ENCODE data around the gene NKIRAS2.

The NKIRAS2 gene

DNA sequence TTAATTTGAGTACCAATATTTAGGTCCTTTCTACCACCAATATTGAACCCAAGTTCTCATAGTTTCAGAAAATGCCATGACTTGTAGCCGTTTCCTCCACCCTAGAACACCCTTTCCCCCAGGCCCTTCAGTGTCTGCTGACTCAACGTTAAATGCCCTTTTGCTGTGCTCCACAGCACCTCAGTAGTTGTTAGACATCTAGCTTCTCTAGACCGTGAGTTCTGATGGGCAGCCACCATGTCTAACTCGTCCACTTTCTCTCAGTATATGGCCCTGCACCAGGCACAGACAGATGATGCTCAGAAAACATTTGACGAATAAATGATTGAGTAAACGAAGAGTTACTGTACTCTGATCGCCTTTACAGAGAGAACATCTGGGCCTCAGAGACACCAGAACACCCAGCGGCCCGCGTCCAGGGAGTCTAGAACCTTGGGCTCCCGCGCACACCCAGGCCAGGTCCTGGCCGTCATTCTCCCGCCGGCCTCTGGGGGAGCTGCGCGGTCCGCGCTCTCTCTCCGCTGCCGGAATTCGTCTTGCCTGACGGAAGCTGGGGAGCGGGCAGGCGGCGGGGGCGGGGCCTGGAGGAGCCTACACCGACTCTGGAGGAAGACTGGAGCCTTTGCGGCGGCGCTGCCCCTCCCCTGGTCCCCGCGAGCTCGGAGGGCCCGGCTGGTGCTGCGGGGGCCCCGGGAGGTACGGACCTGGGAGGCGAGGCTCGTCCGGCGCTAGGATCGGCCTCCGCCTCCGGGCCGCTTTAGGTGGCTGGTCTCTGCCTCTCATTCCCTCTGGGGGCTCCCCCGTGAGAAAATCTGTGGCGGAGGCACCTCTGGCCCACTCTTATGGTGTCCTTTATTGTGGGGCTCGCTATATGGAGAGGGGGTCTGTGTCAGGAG, at the start of gene NKIRAS2:
NKIRAS2 (plus strand) TSS at position 582 of the 896 bp plus-strand sequence. CDS start 1,488 bp downstream, outside the sequence.
- peak; percentile 87 to 91 (median 88) for DNase-seq

DNA sequence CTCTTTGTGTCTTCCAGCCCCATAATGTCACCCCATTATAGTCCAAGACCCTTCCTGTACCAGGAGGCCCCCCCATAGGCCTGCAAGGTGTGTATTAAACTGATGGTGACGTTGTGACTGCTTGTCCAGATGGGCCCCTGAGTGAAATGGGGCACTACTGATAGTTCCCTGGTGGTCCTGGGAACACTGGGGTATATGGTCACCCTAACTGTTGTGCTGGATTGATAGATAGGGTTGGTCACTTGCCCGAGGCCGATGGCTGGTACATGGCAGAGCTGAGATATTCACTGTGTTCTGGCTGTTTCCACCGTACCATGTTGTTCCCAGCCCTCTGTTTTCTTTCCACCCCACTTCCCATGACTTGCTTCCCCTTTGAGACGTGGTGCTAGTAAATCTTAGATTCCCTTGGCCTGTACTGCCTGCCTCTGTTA, 49.0 kb upstream of the NKIRAS2 start:
- no peak for DNase-seq

DNA sequence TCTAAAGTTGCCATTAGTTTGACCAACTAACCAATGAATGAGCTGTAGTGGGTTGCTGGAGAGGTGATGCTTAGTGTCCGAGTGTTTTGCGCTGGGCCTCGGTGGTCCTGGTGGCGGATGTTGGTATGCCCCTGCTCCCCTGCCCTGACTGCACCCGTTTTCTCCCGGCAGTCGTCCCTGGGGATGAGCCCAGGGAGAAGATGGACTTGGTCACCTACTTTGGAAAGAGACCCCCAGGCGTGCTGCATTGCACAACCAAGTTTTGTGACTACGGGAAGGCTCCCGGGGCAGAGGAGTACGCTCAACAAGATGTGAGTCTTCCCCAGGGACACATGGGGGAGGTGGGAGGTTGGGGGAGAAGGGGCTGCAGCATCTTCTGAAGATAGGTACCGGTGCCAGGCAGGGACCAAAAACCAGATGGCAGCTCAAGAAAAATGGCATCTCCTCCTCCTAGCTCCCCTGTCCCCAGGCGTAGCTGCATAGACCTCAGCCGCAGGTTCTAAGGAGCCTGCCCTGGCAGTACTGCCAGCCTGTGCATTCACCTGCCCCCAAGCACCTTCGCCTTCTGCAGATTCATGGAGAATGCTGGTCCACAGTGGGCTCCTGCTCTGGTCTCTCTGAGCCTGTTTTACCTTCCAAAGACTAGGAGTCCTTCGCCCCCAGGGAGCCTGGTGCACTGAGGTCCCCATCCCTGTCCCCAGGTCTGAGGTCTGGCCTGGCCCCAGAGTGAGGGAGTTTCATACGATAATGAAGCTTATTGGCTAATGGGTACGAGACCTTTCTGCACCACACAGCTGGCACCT, 48.0 kb upstream of the NKIRAS2 start:
- DNase-seq: no peak

DNA sequence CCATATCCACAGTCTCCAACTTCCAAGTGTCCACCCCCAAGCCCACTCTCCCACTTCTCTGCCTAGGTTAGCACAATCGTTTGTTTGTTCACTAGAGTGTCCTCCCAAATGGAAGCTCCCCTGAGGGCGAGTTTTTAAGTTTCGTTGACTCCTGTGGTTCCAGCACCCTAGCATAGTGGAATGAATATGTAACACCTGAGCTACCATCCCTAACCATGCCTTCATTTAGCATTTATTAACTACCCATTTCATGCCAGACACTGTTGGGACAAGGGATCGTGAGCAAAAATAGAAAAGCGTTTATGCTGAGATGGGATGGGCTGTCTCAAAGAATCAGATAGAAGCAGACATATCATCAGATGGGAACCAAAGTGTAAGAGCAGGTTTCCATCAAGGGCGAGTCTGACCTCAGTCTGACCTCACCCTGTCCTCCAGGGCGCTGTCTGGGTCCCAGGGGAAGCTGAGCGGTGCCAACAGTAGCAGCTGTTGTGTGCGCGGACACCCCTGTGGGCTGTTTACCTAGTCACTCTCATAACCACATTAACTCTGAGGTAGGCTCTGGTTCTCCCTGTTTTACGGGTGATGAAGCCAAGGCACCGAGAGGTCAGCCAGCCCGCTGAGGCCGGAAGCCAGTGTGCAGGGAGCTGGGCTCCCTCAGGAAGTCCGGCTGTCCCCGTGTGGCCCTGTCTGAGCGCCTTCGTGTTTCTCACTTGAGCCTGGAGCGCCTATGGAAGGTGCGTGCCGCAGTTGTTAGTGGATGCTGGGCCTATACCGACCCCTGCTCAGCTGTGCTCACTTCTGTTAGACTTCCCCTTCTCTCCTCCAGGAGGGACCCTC, 47.1 kb upstream of the NKIRAS2 start:
- DNase-seq: peak in 2 of 3 experiments; percentile 49 to 85

DNA sequence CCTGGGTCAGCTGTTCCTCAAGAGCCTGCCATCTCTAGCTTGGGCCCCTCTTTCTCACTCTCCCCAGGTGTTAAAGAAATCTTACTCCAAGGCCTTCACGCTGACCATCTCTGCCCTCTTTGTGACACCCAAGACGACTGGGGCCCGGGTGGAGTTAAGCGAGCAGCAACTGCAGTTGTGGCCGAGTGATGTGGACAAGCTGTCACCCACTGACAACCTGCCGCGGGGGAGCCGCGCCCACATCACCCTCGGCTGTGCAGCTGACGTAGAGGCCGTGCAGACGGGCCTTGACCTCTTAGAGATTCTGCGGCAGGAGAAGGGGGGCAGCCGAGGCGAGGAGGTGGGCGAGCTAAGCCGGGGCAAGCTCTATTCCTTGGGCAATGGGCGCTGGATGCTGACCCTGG, 46.5 kb upstream of the NKIRAS2 start:
- no peak for DNase-seq

DNA sequence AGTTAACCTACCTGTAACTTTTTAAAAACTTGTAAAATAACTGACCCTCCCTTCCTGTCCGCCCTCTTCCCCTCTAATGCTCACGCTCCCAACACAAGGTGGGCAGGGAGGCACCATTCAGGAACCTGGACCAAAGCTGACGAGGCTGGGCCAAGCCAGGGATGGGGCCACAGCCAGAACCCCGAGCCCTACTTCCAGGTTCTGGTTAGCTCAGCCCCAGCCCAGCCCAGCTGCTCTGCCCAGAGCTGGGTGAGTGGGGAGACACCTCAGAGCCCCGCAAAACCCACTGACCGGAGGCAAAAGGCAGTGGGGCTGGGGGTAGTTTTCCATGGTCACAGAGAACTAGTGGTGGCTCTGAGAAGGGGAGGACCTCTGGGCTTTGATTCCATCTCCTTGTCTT, 45.9 kb upstream of the NKIRAS2 start:
- no peak for DNase-seq

DNA sequence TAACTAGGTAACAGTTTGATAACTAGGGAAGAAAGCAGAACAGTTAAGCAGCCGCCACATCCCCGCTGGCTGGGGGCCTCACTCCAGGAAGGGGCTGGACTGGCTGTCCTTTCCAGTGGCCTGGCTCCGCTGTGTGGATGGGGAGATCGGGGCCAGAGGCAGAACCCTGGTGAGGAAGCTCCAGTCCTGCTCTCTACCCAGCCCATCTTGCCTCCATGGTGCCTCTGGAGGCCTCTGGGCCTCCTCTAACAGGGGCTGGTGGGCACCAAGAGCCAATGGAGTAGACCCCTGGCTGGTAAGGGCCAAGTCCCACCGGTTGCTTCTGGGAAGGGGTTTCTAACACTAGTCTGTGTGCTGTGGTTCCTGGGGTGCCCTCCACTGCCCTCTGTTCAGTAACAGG, 45.2 kb upstream of the NKIRAS2 start:
- no peak for DNase-seq

DNA sequence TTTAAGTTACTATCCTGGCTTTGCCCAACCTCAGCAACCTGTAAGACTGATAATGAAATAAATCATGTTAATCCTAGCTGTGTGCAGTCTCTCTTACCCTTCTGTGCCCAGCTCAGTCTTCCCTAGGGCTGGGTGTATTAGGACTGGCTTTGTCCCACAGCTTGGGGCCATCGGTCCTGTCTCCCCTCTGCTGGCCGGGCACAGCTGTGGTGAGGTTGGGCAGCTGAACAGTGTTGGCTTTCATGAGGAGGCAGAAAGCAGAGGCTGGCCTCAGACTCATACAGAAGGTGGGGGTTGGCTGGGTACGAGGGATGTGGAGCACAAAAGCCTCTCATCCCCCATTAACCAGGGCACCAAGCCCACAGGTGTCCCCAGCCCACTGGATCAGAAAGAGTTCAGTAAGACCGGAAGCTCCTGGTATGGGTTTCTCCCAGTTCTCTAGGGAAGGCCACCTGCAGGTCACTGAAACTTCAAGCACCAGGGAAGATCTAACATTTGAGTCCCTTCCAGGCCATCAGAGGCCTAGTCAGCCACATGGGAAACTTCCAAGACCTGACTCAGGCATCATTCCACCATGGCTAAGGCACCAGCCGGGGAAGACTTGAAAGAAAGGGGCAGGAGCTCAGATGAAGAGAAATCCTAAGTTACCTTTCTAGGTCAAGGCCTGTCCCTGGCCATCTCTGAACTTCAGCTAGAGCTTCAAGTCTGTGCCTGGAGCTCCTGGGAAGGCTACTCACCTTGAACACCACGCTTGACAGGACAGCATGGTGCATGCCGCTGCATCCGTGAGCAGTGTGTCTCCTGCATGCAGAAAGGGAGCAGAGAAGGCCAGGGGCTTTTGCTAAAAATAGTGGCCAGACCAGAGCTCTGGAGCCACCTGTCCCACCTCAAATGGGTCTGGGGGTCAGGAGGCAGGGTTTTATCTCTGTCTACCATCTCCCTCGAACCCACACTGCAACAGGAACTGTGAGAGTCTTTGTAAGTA, 44.5 kb upstream of the NKIRAS2 start:
- DNase-seq: no peak

DNA sequence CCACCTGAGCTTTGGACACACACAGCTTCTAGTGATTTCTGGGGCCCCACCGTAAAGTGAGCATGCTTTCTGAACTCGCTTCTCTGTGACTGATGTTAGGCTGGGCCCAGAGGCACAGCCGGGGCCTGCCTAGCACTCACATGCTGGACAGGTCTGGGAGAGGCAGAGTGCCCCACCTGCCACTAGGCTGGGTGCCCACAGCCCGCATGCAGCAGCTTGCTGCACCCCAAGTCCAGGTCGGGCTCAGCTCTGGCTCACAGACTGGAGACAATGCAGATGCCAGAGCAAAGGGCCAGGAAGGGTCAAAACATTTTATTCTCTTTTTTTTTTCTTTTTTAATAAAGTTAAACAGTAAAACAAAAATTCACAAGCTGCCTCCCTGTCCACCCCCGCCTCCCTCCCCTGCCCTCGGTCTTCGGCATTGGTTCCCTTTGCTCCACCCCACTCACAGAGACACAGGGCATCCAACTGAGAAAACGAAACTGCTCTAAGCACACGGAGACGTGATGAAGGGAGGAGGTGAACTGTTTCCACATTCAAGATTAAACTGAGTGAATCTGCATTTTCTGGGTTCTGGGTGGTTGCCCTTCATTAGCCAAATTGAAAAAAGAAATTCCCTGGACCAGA, 43.6 kb upstream of the NKIRAS2 start:
- no peak for DNase-seq

DNA sequence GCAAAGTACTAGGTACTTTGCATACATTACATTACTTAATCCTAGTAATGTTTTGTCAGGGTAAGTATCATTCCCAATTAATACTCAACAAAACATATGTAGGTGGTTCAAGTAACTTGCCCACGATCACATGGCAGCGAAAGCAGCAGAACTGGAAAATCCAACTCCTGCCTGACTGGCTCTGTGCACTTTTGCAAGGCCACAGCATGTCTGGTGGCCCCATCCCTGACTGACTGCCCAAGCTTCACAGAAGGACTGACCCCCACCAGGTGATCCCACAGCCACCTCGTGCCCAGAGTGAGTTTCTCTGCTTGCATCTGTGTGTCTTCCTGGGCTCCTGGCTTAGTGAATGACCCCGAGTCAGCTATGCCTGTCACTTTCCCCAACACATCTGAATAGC, 41.9 kb upstream of the NKIRAS2 start:
- DNase-seq: no peak

DNA sequence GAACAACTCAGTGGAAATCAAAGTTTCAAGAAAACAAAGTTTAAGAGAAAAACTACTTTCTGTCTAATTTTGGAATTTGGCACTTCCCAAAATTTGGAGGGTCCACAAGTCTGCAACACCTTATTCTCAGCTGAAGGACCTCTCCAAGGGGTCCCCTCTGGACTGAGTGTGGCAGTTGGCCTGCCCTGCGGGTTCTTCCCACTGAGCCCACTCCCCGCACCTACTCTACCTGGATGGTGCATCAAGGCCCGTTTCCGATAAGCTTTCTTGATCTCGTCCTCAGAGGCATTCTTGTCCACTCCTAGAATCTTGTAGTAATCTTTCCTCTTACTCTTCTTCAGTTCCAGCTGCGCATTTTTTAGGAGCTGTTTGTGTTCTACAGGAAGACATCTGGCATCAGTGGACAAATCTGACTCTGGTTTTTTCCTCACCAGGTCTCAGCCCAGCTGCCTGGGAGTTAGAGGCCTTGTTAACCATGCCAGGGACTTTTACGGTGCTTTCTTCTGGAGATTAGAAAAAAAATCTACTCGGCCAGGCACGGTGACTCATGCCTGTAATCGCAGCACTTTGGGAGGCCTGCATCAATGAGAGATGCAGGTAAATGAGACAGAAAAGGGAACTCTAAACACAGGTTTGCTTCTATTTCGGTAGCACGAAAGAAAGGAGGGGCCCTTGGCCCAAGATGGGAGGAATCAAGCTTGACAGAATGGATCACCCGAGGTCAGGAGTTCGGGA, 37.7 kb upstream of the NKIRAS2 start:
- DNase-seq: no peak

DNA sequence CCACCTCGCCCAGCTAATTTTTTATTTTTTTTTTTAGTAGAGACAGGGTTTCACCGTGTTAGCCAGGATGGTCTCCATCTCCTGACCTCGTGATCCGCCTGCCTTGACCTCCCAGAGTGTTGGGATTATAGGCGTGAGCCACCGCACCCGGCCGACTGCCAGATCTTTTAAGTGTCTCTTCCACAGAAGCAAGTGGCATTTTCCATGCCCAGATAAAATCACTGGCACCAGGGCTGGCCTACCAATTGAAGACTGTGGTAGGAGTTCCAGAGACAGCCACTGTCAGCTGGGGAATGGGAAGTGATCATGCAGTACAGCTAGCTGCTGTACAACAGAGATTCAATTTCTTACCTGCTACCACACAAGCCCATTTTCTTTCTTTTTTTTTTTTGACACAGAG, 35.4 kb upstream of the NKIRAS2 start:
- no peak for DNase-seq

DNA sequence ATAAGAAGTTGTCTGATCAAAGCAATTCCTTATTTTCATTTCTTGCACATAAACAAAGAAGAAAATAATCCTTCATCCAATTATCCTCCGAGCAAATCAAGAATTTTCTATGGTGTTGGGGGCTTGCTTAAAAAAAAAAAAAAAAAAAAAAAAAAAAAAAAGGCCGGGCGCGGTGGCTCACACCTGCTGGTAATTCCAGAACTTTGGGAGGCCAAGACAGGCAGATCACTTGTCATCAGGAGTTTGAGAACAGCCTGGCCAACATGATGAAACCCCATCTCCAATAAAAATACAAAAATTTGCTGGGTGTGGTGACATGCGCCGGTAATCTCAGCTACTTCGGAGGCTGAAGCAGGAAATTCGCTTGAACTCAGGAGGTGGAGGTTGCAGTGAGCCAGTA, 34.0 kb upstream of the NKIRAS2 start:
- DNase-seq: no peak

DNA sequence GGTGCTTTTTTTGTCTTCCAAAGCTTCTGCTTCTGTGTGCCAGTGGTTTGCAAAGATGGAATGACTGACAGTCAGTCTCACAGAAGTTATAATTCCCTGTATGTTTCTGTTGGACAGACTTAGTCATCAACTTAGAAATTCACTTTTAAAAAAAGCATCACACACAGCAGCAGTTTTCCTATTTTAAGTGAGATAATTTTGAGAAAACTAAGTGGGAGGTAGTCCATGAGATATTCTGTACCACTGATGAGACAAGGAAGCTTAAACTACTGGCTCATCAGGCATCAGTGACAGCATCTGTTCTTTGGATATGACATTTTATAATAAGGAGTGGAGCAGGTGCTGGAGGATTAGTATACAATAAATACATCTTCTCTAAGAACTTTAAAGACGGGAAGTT, 33.3 kb upstream of the NKIRAS2 start:
- no peak for DNase-seq

DNA sequence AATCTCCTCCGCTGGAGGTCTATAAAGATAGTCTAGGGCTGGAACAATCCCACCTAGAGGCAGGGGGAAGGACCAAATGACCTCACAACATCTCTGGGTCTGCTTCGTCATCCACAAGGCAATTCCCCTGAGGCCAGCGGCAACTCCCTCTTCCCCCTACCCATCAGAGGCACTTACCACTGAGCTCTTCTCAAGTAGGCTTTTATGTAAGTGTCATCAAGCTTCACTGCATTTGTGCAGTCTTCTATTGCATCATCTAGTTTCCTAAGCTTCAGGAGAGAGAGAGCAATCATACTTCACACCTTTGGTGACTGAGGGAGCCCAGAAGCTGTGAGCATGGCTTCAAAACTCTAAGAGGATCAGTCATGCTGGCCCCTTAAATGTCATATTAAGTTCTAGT, 32.2 kb upstream of the NKIRAS2 start:
- DNase-seq: peak in 1 of 3 experiments; percentile 86

DNA sequence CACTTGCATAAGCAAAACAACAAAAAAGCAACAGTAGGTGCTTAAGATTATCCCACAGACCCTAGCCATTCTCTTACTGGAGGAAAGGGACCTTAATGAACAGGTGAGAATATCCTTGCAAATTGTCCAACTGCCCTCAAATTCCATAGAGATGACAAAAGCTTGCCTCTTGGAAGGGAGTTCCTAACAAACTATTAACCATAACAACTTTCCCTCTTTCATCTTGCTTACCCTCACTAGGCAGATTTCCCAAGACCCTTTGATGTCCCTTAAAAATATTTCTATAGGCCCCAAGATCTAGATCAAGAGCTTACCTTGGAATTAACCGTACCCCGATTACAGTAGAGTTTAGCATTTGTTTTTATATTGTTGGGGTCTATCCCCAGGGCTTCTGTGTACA, 31.5 kb upstream of the NKIRAS2 start:
- no peak for DNase-seq

DNA sequence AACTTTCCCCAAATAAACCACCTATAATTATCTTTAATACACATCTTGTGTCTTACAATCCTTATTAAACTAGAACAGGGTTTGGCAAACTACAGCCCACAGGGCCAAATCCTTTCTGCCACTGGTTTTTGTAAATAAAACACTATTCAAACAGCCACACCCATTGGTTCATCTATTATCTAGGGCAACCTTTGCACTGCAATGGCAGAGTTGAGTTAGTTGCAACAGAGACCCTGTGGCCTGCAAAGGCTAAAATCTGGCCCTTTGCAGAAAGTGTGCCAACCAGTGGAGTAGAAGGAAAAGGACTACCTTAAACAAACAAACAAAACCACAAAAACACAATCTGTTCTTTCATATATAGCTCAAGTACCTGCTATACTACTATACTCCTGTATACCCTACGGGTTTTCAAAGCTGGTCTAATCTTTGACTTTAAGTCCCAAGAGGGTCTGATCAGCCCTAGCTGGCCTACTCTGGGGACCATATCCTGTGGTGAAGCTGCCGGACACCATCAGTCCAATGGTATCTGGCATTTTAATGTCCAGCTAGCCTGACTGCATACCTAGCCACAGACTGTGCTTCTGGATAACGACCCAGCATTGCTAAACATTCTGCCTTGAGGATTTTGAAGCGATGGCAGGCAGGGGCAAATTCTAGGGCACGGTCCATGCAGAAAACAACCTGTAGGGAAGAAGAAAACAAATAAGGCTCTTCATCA, 30.0 kb upstream of the NKIRAS2 start:
- no peak for DNase-seq

DNA sequence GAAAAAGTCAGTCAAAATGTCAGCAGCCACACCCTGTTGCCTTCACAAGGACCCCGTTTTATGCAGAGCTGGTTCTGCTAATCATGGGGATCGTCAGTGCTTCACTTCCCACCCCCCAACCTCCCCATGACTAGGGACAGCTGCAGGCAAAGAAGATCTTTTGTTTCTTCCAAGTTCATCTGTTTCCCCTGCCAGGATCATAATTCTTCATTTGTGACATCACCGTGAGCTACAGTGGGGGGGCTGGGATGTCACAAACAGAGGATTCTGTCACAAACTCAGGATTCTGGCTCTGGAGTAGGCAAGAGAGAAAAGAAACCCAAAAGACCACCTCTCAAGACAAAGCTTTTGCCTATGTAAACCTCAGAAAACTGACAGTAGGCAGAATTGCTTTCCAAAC, 27.3 kb upstream of the NKIRAS2 start:
- no peak for DNase-seq

DNA sequence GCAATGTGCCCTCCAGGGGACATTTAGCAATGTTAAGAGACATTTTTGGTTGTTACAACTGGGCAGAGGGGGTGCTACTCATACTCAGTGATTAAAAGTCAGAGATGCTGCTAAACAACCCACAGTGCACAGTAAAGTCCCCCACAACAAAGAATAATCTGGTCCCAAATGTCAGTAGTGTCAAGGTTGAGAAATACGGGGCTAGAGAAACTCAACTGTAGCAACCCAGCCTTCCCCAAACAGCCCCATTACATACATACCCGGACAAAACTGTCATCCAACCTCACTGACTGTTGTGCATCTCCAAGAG, 23.1 kb upstream of the NKIRAS2 start:
- DNase-seq: no peak

DNA sequence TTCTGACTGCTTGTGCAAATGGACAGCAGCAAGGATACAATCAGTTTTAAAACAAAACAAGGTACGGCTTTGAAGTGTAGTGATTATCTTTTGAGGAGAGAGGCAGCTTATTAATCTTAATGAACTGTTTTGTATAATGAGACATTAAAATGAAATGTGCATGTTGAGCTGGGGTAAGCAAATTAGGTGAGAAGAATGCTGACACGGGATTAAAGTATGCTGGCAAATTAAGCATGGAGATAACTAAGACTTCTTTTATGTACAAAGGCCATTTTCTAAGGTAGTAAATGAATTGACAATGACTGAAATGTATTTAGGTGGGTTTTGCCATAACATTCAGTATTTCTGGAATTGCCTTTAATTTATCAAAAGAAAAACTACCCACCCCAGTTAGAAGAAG, 21.4 kb upstream of the NKIRAS2 start:
- no peak for DNase-seq

Measured in NCI-H1417 (cell line).